GM20000 (cell line): ENCODE measurements around the gene LIM2.
"Not testable (repeated sequence)": the region's sequence is repeated elsewhere in the genome, so short reads cannot be mapped to it uniquely, and the experiment has no call there.

ENCODE experiments used
- DNase-seq: peaks from one replicate; pipeline ENCODE4 v3.0.0; 2012; ENCODE audit warnings: low spot score
- CTCF ChIP-seq: IDR thresholded peaks from 2 replicates; pipeline ENCODE4 v1.5.1; 2012; ENCODE audit warnings: mild to moderate bottlenecking, control low read depth; ENCODE audit errors: extremely low read depth, missing control alignments

Gene LIM2

GRCh38 chr19:51407511-51408131 lies 19.8 kb upstream of the LIM2 start:
- peak; percentile 55 for TF ChIP-seq CTCF
- DNase-seq: no peak

GRCh38 chr19:51402117-51402516 lies 14.3 kb upstream of the LIM2 start:
- no peak for TF ChIP-seq CTCF
- DNase-seq: no peak

GRCh38 chr19:51399936-51400335 lies 12.2 kb upstream of the LIM2 start:
- DNase-seq: not testable (repeated sequence)

- no peak for DNase-seq
- no peak for TF ChIP-seq CTCF
Measured at GRCh38 chr19:51399231-51399630, 11.5 kb upstream of the LIM2 start.

GRCh38 chr19:51398096-51398704 lies 10.4 kb upstream of the LIM2 start:
- TF ChIP-seq CTCF: peak; percentile 40
- DNase-seq: no peak

GRCh38 chr19:51397453-51397852 lies 9.7 kb upstream of the LIM2 start:
- not testable (repeated sequence) for DNase-seq

- no peak for TF ChIP-seq CTCF
- DNase-seq: no peak
Measured at GRCh38 chr19:51396175-51396574, 8.4 kb upstream of the LIM2 start.

- TF ChIP-seq CTCF: no peak
- peak; percentile 91 for DNase-seq
Measured at GRCh38 chr19:51394050-51394836, 6.5 kb upstream of the LIM2 start.
